Breast epithelium (tissue), 3 donors: ENCODE measurements around the gene MTUS2.

Experiments used
- CTCF ChIP-seq, 3 donors: fragments of 450-650 bp; IDR thresholded peaks; one replicate each; pipeline ENCODE4 v1.5.1; 2016 to 2017; ENCODE audit warnings: antibody characterized with exemption in 3 of 3, mild to moderate bottlenecking in 3 of 3, moderate library complexity in 3 of 3
- POLR2A ChIP-seq: fragments of 450-650 bp; IDR thresholded peaks from one replicate; pipeline ENCODE4 v1.6.1; 2016; ENCODE audit warnings: antibody characterized with exemption, mild to moderate bottlenecking, moderate library complexity
- POLR2AphosphoS5 ChIP-seq, 3 donors: sonication (generic); formaldehyde crosslinking; IDR thresholded peaks; one replicate each; pipeline ENCODE4 v1.6.1; 2017; ENCODE audit warnings: antibody characterized with exemption in 3 of 3

- no peak for TF ChIP-seq CTCF (IDR thresholded peaks at IDR 0.05)
- TF ChIP-seq POLR2AphosphoS5 (IDR thresholded peaks at IDR 0.05), result no peak
- TF ChIP-seq POLR2A, result no peak
Observed at GRCh38 chr13:28794396-28794795, 25.7 kb upstream of the MTUS2 start.
